Parathyroid adenoma (tissue), 2 donors: ENCODE results near the gene AMDHD2.
"Not testable (repeated sequence)": the region's sequence is repeated elsewhere in the genome, so short reads cannot be mapped to it uniquely, and the experiment has no call there.

Experiments used
- H2AFZ ChIP-seq: fragments of 300-600 bp; sonication (generic); one replicate; pipeline ENCODE4 v1.7.0; 2017; ENCODE audit warnings: antibody characterized with exemption, mild to moderate bottlenecking
- H3K27ac ChIP-seq: fragments of 300-600 bp; sonication (generic); one replicate; pipeline ENCODE4 v1.7.0; 2017
- H3K27me3 ChIP-seq: fragments of 300-600 bp; sonication (generic); one replicate; pipeline ENCODE4 v1.7.0; 2017; ENCODE audit warnings: low read length; ENCODE audit not compliant: control insufficient read depth, insufficient read depth
- H3K36me3 ChIP-seq: fragments of 300-600 bp; sonication (generic); one replicate; pipeline ENCODE4 v1.7.0; 2017; ENCODE audit warnings: low read length; ENCODE audit not compliant: control insufficient read depth, insufficient read depth
- H3K4me1 ChIP-seq: fragments of 300-600 bp; sonication (generic); one replicate; pipeline ENCODE4 v1.7.0; 2017; ENCODE audit warnings: control low read depth
- H3K4me2 ChIP-seq: fragments of 300-600 bp; sonication (generic); one replicate; pipeline ENCODE4 v1.7.0; 2017; ENCODE audit warnings: low read length
- H3K4me3 ChIP-seq: fragments of 300-600 bp; sonication (generic); one replicate; pipeline ENCODE4 v1.7.0; 2017; ENCODE audit warnings: low read depth, low read length
- H3K79me2 ChIP-seq: fragments of 300-600 bp; sonication (generic); one replicate; pipeline ENCODE4 v1.7.0; 2017; ENCODE audit warnings: control low read depth
- H3K9ac ChIP-seq: fragments of 300-600 bp; sonication (generic); one replicate; pipeline ENCODE4 v1.7.0; 2017; ENCODE audit warnings: mild to moderate bottlenecking
- H3K9me3 ChIP-seq: fragments of 300-600 bp; sonication (generic); one replicate; pipeline ENCODE4 v1.7.0; 2017; ENCODE audit warnings: low read length; ENCODE audit not compliant: control insufficient read depth
- CTCF ChIP-seq: fragments of 300-600 bp; sonication (generic); IDR thresholded peaks from one replicate; pipeline ENCODE4 v1.7.0; 2017; ENCODE audit warnings: antibody characterized with exemption, mild to moderate bottlenecking
- donor health status: primary hyperparathyroidism.

The AMDHD2 gene

GRCh38 chr16:2532494-2533141 lies 12.4 kb downstream of the AMDHD2 start:
- H3K36me3 ChIP-seq: no peaks in the 10 kb centered on the region
- H3K27me3 ChIP-seq: no peaks in the 10 kb centered on the region
- H3K9me3 ChIP-seq: no peaks in the 10 kb centered on the region
- H3K27ac ChIP-seq: peak overlapping the region; percentile 64
- TF ChIP-seq CTCF: no peak
- no peaks in the 10 kb centered on the region for H3K79me2 ChIP-seq
- H3K4me2 ChIP-seq: peak overlapping the region; percentile 100
- H3K4me3 ChIP-seq: peak overlapping the region; percentile 77
- H3K4me1 ChIP-seq: peaks cover 3% of the 10 kb centered on the region
- H3K9ac ChIP-seq: no peak overlapping the region
- H2AFZ ChIP-seq: peak overlapping the region; percentile 90

GRCh38 chr16:2533142-2533755 lies 13.1 kb downstream of the AMDHD2 start:
- H3K27me3 ChIP-seq, H3K36me3 ChIP-seq, H3K9me3 ChIP-seq, H3K9ac ChIP-seq, H3K79me2 ChIP-seq, H3K4me1 ChIP-seq: not testable (repeated sequence)
- Histone ChIP-seq H3K4me3 (peak overlapping the region; percentile 77), H3K27ac (peak overlapping the region; percentile 64), H3K4me2 (peak overlapping the region; percentile 100), H2AFZ (peak overlapping the region; percentile 90)

- no peaks in the 10 kb centered on the region for H3K9me3 ChIP-seq
- H2AFZ ChIP-seq: no peak overlapping the region
- H3K27me3 ChIP-seq: no peaks in the 10 kb centered on the region
- H3K9ac ChIP-seq: no peak overlapping the region
- no peaks in the 10 kb centered on the region for H3K36me3 ChIP-seq
- H3K4me3 ChIP-seq: no peak overlapping the region
- H3K4me1 ChIP-seq: peaks cover 5% of the 10 kb centered on the region
- no peak overlapping the region for H3K4me2 ChIP-seq
- TF ChIP-seq CTCF: no peak
- peaks cover 4% of the 10 kb centered on the region for H3K79me2 ChIP-seq
- H3K27ac ChIP-seq: no peak overlapping the region
Measured at GRCh38 chr16:2533912-2534311, 13.7 kb downstream of the AMDHD2 start.

- H2AFZ ChIP-seq, H3K4me1 ChIP-seq, H3K9ac ChIP-seq, H3K27ac ChIP-seq, H3K79me2 ChIP-seq, H3K9me3 ChIP-seq, H3K4me2 ChIP-seq, H3K27me3 ChIP-seq, H3K4me3 ChIP-seq, H3K36me3 ChIP-seq: not testable (repeated sequence)
Measured at GRCh38 chr16:2534335-2534734, 14.2 kb downstream of the AMDHD2 start.

- Histone ChIP-seq H3K9ac (no peak overlapping the region), H3K9me3 (no peaks in the 10 kb centered on the region), H3K27me3 (no peaks in the 10 kb centered on the region), H2AFZ (no peak overlapping the region), H3K27ac (no peak overlapping the region), H3K4me3 (no peak overlapping the region), H3K4me2 (no peak overlapping the region), H3K36me3 (no peaks in the 10 kb centered on the region), H3K79me2 (peaks cover 21% of the 10 kb centered on the region), H3K4me1 (peaks cover 12% of the 10 kb centered on the region)
- no peak for TF ChIP-seq CTCF
Measured at GRCh38 chr16:2535625-2536013, 15.4 kb downstream of the AMDHD2 start.
